Liver (tissue), 9 donors: ENCODE measurements around the gene ADCY7. TPM values are rescaled to one million over a fixed set of nuclear protein-coding genes. Genes with fewer than 3 reads are reported as not detected.

Experiments
- DNase-seq: peaks from one replicate; pipeline ENCODE4 v3.0.0-alpha.2; 2017; ENCODE audit warnings: low spot score
- H3K27ac ChIP-seq, 2 donors: one replicate each; pipeline ENCODE4 v1.7.0; 2013; ENCODE audit warnings: inconsistent platforms in 2 of 2, low read length in 2 of 2, control low read depth in 1 of 2, low read depth in 1 of 2, mild to moderate bottlenecking in 1 of 2
- H3K27me3 ChIP-seq, 4 donors: one replicate each; pipeline versions ENCODE4 v1.6.1 to v1.7.0; 2013; ENCODE audit warnings: low read length in 3 of 4, inconsistent platforms in 1 of 4, mild to moderate bottlenecking in 1 of 4, moderate library complexity in 1 of 4; ENCODE audit not compliant: control insufficient read depth in 4 of 4, insufficient read depth in 4 of 4
- H3K36me3 ChIP-seq, 4 donors: one replicate each; pipeline versions ENCODE4 v1.6.1 to v1.7.0; 2013; ENCODE audit warnings: low read length in 3 of 4, mild to moderate bottlenecking in 3 of 4, low read depth in 1 of 4, moderate library complexity in 1 of 4; ENCODE audit not compliant: control insufficient read depth in 4 of 4, insufficient read depth in 3 of 4
- H3K4me1 ChIP-seq, 4 donors: one replicate each; pipeline versions ENCODE4 v1.6.1 to v1.7.0; 2013; ENCODE audit warnings: low read length in 3 of 4, mild to moderate bottlenecking in 3 of 4, moderate library complexity in 1 of 4; ENCODE audit not compliant: control insufficient read depth in 4 of 4, insufficient read depth in 4 of 4
- H3K4me3 ChIP-seq, 3 donors: one replicate each; pipeline versions ENCODE4 v1.6.1 to v1.7.0; 2013; ENCODE audit warnings: low read length in 3 of 3, control low read depth in 1 of 3, low read depth in 1 of 3, mild to moderate bottlenecking in 1 of 3
- H3K9ac ChIP-seq, 2 donors: one replicate each; pipeline ENCODE4 v1.7.0; 2013; ENCODE audit warnings: low read length in 2 of 2, mild to moderate bottlenecking in 2 of 2, moderate library complexity in 2 of 2, control low read depth in 1 of 2, low read depth in 1 of 2
- H3K9me3 ChIP-seq, 4 donors: one replicate each; pipeline versions ENCODE4 v1.6.1 to v1.7.0; 2013; ENCODE audit warnings: low read length in 3 of 4; ENCODE audit not compliant: control insufficient read depth in 4 of 4
- EGR1 ChIP-seq, 2 donors: IDR thresholded peaks; 2 replicates each; pipeline ENCODE4 v1.6.1; 2016 to 2018; ENCODE audit warnings: antibody characterized with exemption in 2 of 2, low read depth in 2 of 2
- FOXA1 ChIP-seq: IDR thresholded peaks from 2 replicates; pipeline ENCODE4 v1.6.1; 2016; ENCODE audit warnings: antibody characterized with exemption
- FOXA2 ChIP-seq: IDR thresholded peaks from 2 replicates; pipeline ENCODE4 v1.6.1; 2016; ENCODE audit warnings: antibody characterized with exemption
- GABPA ChIP-seq, 2 donors: IDR thresholded peaks in 1 of 2; conservative IDR thresholded peaks in 1 of 2; 2 replicates each; pipeline ENCODE4 v1.6.1; 2016; ENCODE audit warnings: antibody characterized with exemption in 2 of 2, mild to moderate bottlenecking in 1 of 2, moderate library complexity in 1 of 2
- HNF4A ChIP-seq, 2 donors: conservative IDR thresholded peaks; 2 replicates each; pipeline ENCODE4 v1.6.1; 2016; ENCODE audit warnings: antibody characterized with exemption in 2 of 2, mild to moderate bottlenecking in 2 of 2
- HNF4G ChIP-seq: IDR thresholded peaks from 2 replicates; pipeline ENCODE4 v1.6.1; 2016; ENCODE audit warnings: antibody characterized with exemption
- JUND ChIP-seq, 2 donors: IDR thresholded peaks; 2 replicates each; pipeline ENCODE4 v1.6.1; 2016; ENCODE audit warnings: antibody characterized with exemption in 2 of 2
- RAD21 ChIP-seq, 2 donors: IDR thresholded peaks; 2 replicates each; pipeline ENCODE4 v1.6.1; 2016; ENCODE audit warnings: antibody characterized with exemption in 2 of 2, mild to moderate bottlenecking in 2 of 2
- RXRA ChIP-seq, 2 donors: IDR thresholded peaks; 2 replicates each; pipeline ENCODE4 v1.6.1; 2017 to 2018; ENCODE audit warnings: antibody characterized with exemption in 2 of 2, mild to moderate bottlenecking in 1 of 2
- SP1 ChIP-seq: IDR thresholded peaks from 2 replicates; pipeline ENCODE4 v1.6.1; 2018; ENCODE audit warnings: antibody characterized with exemption, mild to moderate bottlenecking
- TAF1 ChIP-seq: conservative IDR thresholded peaks from 2 replicates; pipeline ENCODE4 v1.6.1; 2016; ENCODE audit warnings: antibody characterized with exemption, mild to moderate bottlenecking
- YY1 ChIP-seq: IDR thresholded peaks from 2 replicates; pipeline ENCODE4 v1.6.1; 2016; ENCODE audit warnings: antibody characterized with exemption, mild to moderate bottlenecking
- WGBS: extraction: QIAGEN DNeasy Blood & Tissue Kit; methylation state at CpG from one replicate; pipeline ENCODE4 v1.1.7; 2013; 5-methylcytosine and 5-hydroxymethylcytosine counted together
- polyA plus RNA-seq, 2 donors: library from polyadenylated mRNA; stranded (reverse) in 1 of 2; unstranded in 1 of 2; fragments of 200-250 nt in 1 of 2; fragments of >200 nt in 1 of 2; fragmentation: Nextera tagmentation in 1 of 2; extraction: Ambion mirVana in 1 of 2; gene quantifications; one replicate each; pipeline versions ENCODE4 v1.2.1 to v1.2.3, GENCODE V29; 2013 to 2015
- total RNA-seq, 2 donors: library from RNA; depleted of rRNA; stranded (reverse); fragments of >200 nt; gene quantifications; one replicate each; pipeline ENCODE4 v1.2.3, GENCODE V29; 2014
- TF ChIP-seq, protein P1 (sequence below): IDR thresholded peaks from 2 replicates; pipeline ENCODE4 v1.6.1; 2016; ENCODE audit warnings: antibody characterized with exemption
- TF ChIP-seq, protein P2 (sequence below): fragments of 150-350 bp; IDR thresholded peaks from 2 replicates; pipeline ENCODE4 v1.5.1; 2017; ENCODE audit warnings: improper control_type of control experiment, low read depth, low read length; ENCODE audit not compliant: missing input control
- TF ChIP-seq, protein P3 (sequence below): IDR thresholded peaks from 2 replicates; pipeline ENCODE4 v1.6.1; 2016; ENCODE audit warnings: antibody characterized with exemption
- TF ChIP-seq, protein P4 (sequence below): IDR thresholded peaks from 2 replicates; pipeline ENCODE4 v1.6.1; 2016; ENCODE audit warnings: antibody characterized with exemption, mild to moderate bottlenecking
- donor health status: healthy.
- donor health status: healthy.
- donor health status: healthy.
- donor health status: healthy.
- donor health status: healthy.

Gene ADCY7
- total and polyA plus RNA-seq, 4 donors, result 1.8 to 43.9 (median 7.4) TPM

DNA sequence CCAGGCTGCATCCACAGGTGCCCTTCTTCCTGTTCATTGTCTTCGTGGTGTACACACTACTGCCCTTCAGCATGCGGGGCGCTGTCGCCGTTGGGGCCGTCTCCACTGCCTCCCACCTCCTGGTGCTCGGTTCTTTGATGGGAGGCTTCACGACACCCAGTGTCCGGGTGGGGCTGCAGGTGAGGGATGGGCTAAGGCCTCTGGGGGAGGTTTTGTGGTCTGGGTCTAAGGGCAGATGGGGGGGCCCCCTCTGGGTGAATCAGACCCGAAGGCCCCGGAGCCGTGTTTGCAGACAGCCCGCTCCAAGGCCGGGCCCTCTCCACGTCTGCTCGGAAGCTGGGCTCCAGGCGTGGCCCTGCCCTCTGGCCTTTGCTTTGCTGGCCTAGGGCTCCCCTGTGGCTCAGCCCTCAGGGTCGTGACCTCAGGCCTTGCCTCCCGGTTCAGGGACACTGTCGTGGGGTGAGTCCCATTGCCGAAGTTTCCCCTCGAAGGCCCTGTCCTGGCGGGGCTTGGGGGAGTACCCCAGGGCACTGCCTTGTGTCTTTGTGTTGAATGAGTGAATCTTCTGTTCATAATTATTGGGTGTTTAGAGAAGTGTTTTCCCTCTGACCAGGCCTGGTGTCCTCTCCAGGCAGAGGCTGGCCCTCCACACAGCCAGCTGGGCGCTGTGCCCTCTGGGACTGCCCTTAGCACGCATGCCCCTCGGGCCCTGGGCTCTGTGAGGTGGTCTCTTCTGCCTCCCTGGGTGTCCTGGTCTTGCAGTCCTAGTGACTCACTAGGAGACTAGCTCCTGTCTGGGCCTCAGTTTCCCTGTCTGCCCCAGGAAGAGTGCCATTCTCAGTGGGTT lies 25.6 kb downstream of the ADCY7 start:
- Histone ChIP-seq H3K9ac (no peak overlapping the region), H3K27me3 (no peaks in the 10 kb centered on the region), H3K27ac (no peak overlapping the region), H3K4me1 (no peaks in the 10 kb centered on the region), H3K36me3 (no peaks in the 10 kb centered on the region), H3K9me3 (no peaks in the 10 kb centered on the region), H3K4me3 (no peak overlapping the region)
- TF ChIP-seq EGR1 (IDR thresholded peaks at IDR 0.05; ENCODE audit: low read depth in 2 of 2), result no peak
- TF ChIP-seq RAD21 (IDR thresholded peaks at IDR 0.05), result no peak
- 79% methylated on average over 26 of the region's 26 CpGs for WGBS
- no peak for DNase-seq

DNA sequence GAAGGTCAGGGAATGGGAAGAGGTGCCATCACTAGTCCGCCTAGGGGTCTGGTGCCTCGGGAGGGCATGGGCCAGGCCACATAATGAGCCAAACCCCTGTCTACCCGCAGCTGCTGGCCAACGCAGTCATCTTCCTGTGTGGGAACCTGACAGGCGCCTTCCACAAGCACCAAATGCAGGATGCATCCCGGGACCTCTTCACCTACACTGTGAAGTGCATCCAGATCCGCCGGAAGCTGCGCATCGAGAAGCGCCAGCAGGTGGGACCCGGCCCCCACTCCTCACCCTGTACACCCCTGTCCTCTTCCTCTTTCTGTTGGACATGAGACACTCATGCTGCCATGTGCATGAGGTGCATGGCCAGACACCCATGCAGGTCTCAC lies 26.2 kb downstream of the ADCY7 start:
- H3K36me3 ChIP-seq, result no peaks in the 10 kb centered on the region
- DNase-seq, result no peak

DNA sequence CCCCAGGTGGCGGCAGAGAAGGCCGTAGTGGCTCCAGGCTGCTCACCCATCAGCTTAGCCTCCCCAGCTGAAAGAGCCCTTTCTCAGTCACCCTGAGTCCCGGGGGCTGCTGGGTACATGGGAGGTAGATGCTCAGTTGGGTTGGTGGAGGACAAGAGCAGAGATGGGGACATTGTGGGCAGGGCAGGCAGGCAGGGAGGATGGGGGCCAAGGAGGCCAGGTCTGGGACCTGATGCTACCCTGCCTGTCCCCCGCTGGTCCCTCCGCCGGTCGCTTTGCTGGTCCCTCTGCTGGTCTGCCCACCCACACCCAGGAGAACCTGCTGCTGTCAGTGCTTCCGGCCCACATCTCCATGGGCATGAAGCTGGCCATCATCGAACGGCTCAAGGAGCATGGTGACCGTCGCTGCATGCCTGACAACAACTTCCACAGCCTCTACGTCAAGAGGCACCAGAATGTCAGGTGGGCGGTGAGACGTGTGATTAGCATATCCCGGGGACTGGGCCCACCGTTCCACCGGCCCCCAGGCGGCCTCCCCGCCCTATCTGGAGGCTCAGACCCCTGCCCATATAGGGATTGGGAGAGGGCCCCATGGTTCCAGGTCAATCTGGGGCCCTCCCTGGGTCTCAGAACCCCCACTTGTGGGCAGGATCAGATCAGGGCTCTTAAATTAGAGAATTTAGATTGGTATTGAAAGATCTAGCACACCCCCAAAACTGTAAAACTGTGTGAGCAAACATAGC lies 26.9 kb downstream of the ADCY7 start:
- DNase-seq, result no peak
- Histone ChIP-seq H3K36me3 (no peaks in the 10 kb centered on the region), H3K27me3 (no peaks in the 10 kb centered on the region), H3K4me1 (no peaks in the 10 kb centered on the region), H3K9me3 (no peaks in the 10 kb centered on the region), H3K9ac (no peak overlapping the region), H3K4me3 (no peak overlapping the region), H3K27ac (no peak overlapping the region)
- WGBS, result 96% methylated on average over 20 of the region's 20 CpGs
- TF ChIP-seq, protein P1, sequence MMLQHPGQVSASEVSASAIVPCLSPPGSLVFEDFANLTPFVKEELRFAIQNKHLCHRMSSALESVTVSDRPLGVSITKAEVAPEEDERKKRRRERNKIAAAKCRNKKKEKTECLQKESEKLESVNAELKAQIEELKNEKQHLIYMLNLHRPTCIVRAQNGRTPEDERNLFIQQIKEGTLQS, result no peak
- no peak for TF ChIP-seq HNF4G
- TF ChIP-seq SP1, result no peak
- TF ChIP-seq, protein P2, sequence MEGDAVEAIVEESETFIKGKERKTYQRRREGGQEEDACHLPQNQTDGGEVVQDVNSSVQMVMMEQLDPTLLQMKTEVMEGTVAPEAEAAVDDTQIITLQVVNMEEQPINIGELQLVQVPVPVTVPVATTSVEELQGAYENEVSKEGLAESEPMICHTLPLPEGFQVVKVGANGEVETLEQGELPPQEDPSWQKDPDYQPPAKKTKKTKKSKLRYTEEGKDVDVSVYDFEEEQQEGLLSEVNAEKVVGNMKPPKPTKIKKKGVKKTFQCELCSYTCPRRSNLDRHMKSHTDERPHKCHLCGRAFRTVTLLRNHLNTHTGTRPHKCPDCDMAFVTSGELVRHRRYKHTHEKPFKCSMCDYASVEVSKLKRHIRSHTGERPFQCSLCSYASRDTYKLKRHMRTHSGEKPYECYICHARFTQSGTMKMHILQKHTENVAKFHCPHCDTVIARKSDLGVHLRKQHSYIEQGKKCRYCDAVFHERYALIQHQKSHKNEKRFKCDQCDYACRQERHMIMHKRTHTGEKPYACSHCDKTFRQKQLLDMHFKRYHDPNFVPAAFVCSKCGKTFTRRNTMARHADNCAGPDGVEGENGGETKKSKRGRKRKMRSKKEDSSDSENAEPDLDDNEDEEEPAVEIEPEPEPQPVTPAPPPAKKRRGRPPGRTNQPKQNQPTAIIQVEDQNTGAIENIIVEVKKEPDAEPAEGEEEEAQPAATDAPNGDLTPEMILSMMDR, result no peak
- TF ChIP-seq YY1, result no peak
- TF ChIP-seq EGR1 (IDR thresholded peaks at IDR 0.05; ENCODE audit: low read depth in 2 of 2), result no peak
- TF ChIP-seq RXRA (IDR thresholded peaks at IDR 0.05), result no peak
- TF ChIP-seq TAF1, result no peak
- TF ChIP-seq, protein P3, sequence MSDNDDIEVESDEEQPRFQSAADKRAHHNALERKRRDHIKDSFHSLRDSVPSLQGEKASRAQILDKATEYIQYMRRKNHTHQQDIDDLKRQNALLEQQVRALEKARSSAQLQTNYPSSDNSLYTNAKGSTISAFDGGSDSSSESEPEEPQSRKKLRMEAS, result no peak
- no peak for TF ChIP-seq FOXA2
- TF ChIP-seq, protein P4, sequence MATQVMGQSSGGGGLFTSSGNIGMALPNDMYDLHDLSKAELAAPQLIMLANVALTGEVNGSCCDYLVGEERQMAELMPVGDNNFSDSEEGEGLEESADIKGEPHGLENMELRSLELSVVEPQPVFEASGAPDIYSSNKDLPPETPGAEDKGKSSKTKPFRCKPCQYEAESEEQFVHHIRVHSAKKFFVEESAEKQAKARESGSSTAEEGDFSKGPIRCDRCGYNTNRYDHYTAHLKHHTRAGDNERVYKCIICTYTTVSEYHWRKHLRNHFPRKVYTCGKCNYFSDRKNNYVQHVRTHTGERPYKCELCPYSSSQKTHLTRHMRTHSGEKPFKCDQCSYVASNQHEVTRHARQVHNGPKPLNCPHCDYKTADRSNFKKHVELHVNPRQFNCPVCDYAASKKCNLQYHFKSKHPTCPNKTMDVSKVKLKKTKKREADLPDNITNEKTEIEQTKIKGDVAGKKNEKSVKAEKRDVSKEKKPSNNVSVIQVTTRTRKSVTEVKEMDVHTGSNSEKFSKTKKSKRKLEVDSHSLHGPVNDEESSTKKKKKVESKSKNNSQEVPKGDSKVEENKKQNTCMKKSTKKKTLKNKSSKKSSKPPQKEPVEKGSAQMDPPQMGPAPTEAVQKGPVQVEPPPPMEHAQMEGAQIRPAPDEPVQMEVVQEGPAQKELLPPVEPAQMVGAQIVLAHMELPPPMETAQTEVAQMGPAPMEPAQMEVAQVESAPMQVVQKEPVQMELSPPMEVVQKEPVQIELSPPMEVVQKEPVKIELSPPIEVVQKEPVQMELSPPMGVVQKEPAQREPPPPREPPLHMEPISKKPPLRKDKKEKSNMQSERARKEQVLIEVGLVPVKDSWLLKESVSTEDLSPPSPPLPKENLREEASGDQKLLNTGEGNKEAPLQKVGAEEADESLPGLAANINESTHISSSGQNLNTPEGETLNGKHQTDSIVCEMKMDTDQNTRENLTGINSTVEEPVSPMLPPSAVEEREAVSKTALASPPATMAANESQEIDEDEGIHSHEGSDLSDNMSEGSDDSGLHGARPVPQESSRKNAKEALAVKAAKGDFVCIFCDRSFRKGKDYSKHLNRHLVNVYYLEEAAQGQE, result no peak

More for the DNA sequence above, 26.2 kb downstream of the ADCY7 start:
- TF ChIP-seq RXRA (IDR thresholded peaks at IDR 0.05), result no peak
- TF ChIP-seq, protein P1, result no peak
- TF ChIP-seq GABPA (IDR thresholded peaks at IDR 0.05 in 1 of 2, conservative IDR thresholded peaks at IDR 0.05 in 1 of 2), result no peak
- TF ChIP-seq JUND (IDR thresholded peaks at IDR 0.05), result no peak
- TF ChIP-seq, protein P2, result no peak
- no peak for TF ChIP-seq YY1
- no peak for TF ChIP-seq TAF1
- TF ChIP-seq HNF4A (conservative IDR thresholded peaks at IDR 0.05), result no peak
- no peak for TF ChIP-seq FOXA1
- TF ChIP-seq EGR1 (IDR thresholded peaks at IDR 0.05; ENCODE audit: low read depth in 2 of 2), result no peak
- WGBS, result 96% methylated on average over 12 of the region's 12 CpGs
- Histone ChIP-seq H3K4me1 (no peaks in the 10 kb centered on the region), H3K27me3 (no peaks in the 10 kb centered on the region), H3K27ac (no peak overlapping the region), H3K9me3 (no peaks in the 10 kb centered on the region), H3K4me3 (no peak overlapping the region), H3K9ac (no peak overlapping the region)
